Subcutaneous preadipocyte (primary cell): ENCODE data around the gene LAMC3. TPM values are rescaled to one million over a fixed set of nuclear protein-coding genes. Genes with fewer than 3 reads are reported as not detected.

ENCODE experiments used
- small RNA-seq: library from RNA; depleted of rRNA; stranded (forward); fragments of <200 nt; gene quantifications from one replicate; pipeline ENCODE3, GENCODE V24; 2012
- total RNA-seq: library from RNA; depleted of rRNA; stranded (reverse); fragments of >200 nt; gene quantifications from 2 replicates; pipeline ENCODE4 v1.2.3, GENCODE V29; 2012

LAMC3 gene
- total RNA-seq, result 0.20 and 0.37 TPM in 2 replicates

GRCh38 chr9:131008909-131009618 lies at the start of gene LAMC3:
Gene LAMC3 (plus strand): TSS chr9:131009174. CDS start chr9:131009215, 41 bp downstream.

GRCh38 chr9:131096269-131097125 lies 87.5 kb downstream of the LAMC3 start, which contains the start of gene AIF1L:
Gene AIF1L (plus strand): TSS chr9:131096531. CDS start chr9:131096630, 99 bp downstream.

GRCh38 chr9:131125288-131126058 lies 116.5 kb downstream of the LAMC3 start, which contains the start of gene NUP214:
Gene NUP214 (plus strand): TSS chr9:131125586. CDS start chr9:131125705, 119 bp downstream.

Small RNAs within 50 kb of the gene (small RNA-seq; reads per million reads assigned to genes)
- gene RF00322, result not detected
- not detected for gene RNU6-881P

Other genes with a start within 250 kb of the LAMC3 start
- gene ABL1, start 173.9 kb upstream of the LAMC3 start, total RNA-seq, result 97.7 and 126 TPM in 2 replicates
- gene QRFP, start 112.4 kb upstream of the LAMC3 start, total RNA-seq, result not detected in 2 replicates
- 1.8 and 2.2 TPM in 2 replicates for gene FIBCD1, start 69.9 kb upstream of the LAMC3 start, total RNA-seq
- gene AIF1L, start 87.4 kb downstream of the LAMC3 start, total RNA-seq, result 0.20 and 0.37 TPM in 2 replicates
- gene NUP214, start 116.4 kb downstream of the LAMC3 start, total RNA-seq, result 16.9 and 20.7 TPM in 2 replicates